D721Med (cell line): ENCODE data around the gene P2RX1.

ENCODE experiments used
- DNase-seq: peaks from one replicate; pipeline ENCODE4 v3.0.0; 2011; ENCODE audit warnings: low spot score; ENCODE audit not compliant: insufficient read length
- FAIRE-seq: peaks from 2 replicates; lab custom pipeline; 2011; peaks lifted over from hg19 to GRCh38; lab: Jason Lieb, UNC
- TF ChIP-seq, protein P1 (sequence below): IDR thresholded peaks from 2 replicates; pipeline ENCODE4 v1.5.1; 2012; ENCODE audit warnings: mild to moderate bottlenecking, control low read depth; ENCODE audit not compliant: insufficient read depth; ENCODE audit errors: missing control alignments

P2RX1 gene

GRCh38 chr17:3917391-3917931, 1.2 kb upstream of the P2RX1 start:
- FAIRE-seq (no peak), DNase-seq (no peak)
- TF ChIP-seq, protein P1, sequence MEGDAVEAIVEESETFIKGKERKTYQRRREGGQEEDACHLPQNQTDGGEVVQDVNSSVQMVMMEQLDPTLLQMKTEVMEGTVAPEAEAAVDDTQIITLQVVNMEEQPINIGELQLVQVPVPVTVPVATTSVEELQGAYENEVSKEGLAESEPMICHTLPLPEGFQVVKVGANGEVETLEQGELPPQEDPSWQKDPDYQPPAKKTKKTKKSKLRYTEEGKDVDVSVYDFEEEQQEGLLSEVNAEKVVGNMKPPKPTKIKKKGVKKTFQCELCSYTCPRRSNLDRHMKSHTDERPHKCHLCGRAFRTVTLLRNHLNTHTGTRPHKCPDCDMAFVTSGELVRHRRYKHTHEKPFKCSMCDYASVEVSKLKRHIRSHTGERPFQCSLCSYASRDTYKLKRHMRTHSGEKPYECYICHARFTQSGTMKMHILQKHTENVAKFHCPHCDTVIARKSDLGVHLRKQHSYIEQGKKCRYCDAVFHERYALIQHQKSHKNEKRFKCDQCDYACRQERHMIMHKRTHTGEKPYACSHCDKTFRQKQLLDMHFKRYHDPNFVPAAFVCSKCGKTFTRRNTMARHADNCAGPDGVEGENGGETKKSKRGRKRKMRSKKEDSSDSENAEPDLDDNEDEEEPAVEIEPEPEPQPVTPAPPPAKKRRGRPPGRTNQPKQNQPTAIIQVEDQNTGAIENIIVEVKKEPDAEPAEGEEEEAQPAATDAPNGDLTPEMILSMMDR: no peak

DNA sequence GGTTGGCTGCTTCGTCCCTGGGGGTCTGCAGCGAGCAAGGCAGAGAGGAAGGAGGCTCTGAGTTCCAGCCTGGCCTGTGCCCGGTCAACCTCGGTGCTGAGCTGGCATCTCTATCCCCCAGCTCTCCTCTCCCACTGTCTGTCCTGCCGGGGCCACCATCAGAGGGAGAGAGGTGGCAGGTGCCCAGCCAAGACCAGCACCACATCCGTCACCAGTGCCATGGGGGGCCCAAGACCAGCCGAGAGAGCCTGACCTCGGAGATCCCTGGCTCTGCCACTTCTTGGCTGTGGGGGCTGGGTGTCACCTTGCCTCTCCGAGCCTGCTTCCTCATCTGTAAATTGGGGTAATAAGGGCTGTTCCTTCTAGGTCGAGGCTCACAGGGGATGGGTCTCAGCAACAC, 560 bp upstream of the P2RX1 start:
- no peak for DNase-seq
- TF ChIP-seq, protein P1: no peak
- FAIRE-seq: no peak

- no peak for FAIRE-seq
- DNase-seq: no peak
- TF ChIP-seq, protein P1: no peak
Observed at GRCh38 chr17:3915581-3915994, 677 bp downstream of the P2RX1 start.

GRCh38 chr17:3914312-3914670, 2.0 kb downstream of the P2RX1 start:
- DNase-seq (no peak), FAIRE-seq (no peak)
- TF ChIP-seq, protein P1: no peak

DNA sequence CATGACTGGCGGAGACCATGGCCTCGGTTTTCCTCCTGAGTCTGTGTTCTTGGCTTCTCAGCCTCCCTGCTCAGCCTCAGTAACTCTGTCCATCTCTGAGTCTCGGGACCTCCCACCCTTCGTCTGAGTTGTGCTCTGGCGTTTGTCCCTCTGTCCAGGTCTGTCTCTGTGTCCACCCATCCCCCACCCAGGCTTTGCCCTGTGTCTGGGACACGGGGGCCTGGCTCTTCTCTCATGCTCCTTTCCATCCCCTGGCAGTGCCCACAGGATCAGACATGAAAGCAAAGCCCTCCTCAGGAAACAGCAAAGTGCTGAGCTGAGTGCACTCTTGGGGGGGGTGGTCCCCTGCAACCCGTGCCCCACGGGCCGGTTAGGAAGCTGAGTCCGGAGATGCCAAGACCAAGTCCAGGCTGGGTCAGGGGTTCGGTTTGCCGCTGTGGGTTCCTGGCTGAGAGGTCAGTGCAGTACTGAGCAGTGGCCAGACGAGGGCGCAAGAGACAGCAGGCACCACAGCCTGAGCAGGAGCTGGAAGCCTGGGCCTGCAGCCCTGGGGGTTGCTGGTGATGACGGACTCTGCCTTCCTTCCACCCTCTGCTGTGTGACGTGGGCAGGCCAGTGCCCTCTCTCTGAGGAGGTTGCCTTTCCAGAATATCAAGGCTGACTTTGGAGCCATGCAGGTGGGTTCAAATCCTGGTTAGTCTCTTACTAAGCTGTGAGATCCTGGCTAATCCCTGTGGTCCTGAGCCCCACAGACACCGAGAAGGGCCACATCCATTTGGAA, 2.5 kb downstream of the P2RX1 start:
- FAIRE-seq (no peak), DNase-seq (peak; percentile 82)
- TF ChIP-seq, protein P1: peak; percentile 69

- DNase-seq: no peak
- no peak for FAIRE-seq
- TF ChIP-seq, protein P1: no peak
Observed at GRCh38 chr17:3912827-3913226, 3.4 kb downstream of the P2RX1 start.
